CD8-positive, alpha-beta memory T cell (primary cell): ENCODE measurements around the gene SAXO1. TPM values are rescaled to one million over a fixed set of nuclear protein-coding genes. Genes with fewer than 3 reads are reported as not detected.

Experiments
- polyA plus RNA-seq: library from polyadenylated mRNA; unstranded; fragments of 300-500 nt; fragmentation: Illumina TruSeq; gene quantifications from one replicate; pipeline ENCODE4 v1.2.3, GENCODE V29; 2021
- total RNA-seq, 2 experiments: library from RNA; stranded (reverse); gene quantifications; one replicate each; pipeline ENCODE4 v1.2.3, GENCODE V29; 2021

Gene SAXO1
- total and polyA plus RNA-seq, 3 experiments from 2014 or later: not detected

Other genes with a start within 250 kb of the SAXO1 start
- gene RRAGA, start 16.2 kb upstream of the SAXO1 start, total RNA-seq: 10 to 100 TPM; 53.8 to 56.9 TPM
- 87.6 TPM for gene RRAGA, start 16.2 kb upstream of the SAXO1 start, polyA plus RNA-seq
- 10 to 100 TPM; 32.1 to 36.3 TPM for gene HAUS6, start 69.7 kb upstream of the SAXO1 start, total RNA-seq
- 6.2 TPM for gene HAUS6, start 69.7 kb upstream of the SAXO1 start, polyA plus RNA-seq
- gene PLIN2, start 94.3 kb upstream of the SAXO1 start, total RNA-seq: 10 to 100 TPM; 37.8 to 38.8 TPM
- gene PLIN2, start 94.3 kb upstream of the SAXO1 start, polyA plus RNA-seq: 73.9 TPM
- 10 to 100 TPM; 19.8 to 20.0 TPM for gene DENND4C, start 197.5 kb upstream of the SAXO1 start, total RNA-seq
- gene DENND4C, start 197.5 kb upstream of the SAXO1 start, polyA plus RNA-seq: 46.6 TPM